ENCODE data around the gene MYO1H.
A peak's percentile ranks its signal among the peaks of the same experiment; 100 is the strongest.
"Not testable (repeated sequence)": the region's sequence is repeated elsewhere in the genome, so short reads cannot be mapped to it uniquely, and the experiment has no call there.

Gene MYO1H

GRCh38 chr12:109421355-109422087, 73.8 kb downstream of the MYO1H start:
- no peak for DNase-seq

DNA sequence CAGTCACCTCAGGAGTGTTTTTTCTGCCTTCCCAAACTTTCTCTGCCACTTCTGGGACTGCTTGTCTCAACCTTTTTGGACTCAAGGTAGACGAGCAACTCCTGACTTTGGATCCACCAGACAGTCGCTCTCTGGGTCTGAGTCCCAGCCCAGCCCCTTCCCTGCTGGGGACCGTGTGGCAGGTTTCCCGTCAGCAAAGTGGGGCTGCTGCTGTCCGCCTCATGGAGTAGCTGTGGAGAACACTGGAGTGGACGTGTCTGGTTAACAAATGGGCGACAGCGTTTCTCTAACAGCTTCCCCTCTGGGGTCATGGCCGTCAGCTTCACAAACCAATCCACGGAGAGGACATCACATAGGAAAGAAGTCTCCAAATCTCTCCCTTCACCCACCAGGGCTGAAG, 74.6 kb downstream of the MYO1H start:
- DNase-seq = no peak

DNA sequence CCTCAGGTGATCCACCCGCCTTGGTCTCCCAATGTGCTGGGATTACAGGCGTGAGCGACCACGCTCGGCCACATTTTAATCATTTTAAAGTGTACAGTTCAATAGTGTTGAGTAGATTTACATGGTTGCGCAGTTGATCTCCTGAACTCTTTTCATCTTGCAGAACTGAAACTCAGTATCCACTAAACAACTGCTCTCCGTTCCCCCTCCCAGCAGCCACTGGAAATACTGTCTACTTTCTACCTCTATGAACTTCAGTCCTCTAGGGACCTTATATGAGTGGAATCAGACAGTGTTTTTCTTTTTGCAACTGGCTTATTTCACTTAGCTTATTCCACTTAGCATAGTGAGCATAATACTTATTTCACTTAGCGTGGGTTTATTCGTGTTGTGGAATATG, 75.7 kb downstream of the MYO1H start:
- no peak for DNase-seq

DNA sequence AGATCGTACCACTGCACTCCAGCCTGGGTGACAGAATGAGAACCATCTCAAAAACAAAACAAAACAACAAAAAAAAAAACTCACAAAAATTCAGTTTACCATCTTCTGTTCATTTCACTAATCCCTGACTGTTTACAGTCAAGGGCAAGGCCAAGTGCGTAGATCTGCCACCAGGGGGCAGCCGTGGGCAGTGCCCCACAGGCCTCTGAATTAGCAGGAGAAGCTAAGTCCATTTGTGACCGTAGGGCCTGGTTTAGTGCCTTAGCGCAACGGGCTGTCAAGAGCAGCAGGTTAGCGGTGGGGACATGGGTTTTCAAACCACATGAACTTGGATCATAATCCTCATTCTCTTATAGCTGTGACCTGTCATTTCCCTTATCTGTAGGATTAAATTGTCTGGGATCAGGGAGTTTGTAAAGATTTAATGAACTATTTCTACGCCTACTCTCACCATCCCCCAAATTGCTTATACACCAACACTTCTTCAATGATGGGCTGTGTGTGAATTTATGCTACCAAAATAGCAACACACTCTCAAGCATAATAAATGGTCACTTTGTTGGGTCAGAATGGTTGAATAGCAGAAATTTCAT, 80.4 kb downstream of the MYO1H start:
- peak; percentile 57 for DNase-seq

GRCh38 chr12:109428804-109429203, 81.1 kb downstream of the MYO1H start:
- DNase-seq = not testable (repeated sequence)

DNA sequence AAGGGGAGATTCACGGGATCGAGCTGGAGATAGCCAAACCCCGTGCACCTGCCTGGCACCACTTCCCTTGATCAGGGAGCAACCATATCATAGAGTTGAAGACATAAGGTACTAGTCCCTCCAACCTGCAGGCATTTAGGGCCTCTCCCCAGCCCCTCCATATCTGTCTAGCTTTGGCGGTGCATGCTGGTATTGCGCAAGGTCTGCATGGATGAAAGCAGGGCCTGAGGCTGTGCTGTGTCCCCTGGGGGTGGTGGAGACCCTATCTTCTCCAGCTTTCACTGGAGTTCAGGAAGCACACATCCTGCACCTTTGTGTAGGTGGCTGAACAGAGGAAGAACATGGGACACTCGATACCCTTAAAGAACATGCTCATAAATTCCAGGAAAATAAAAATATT, 82.5 kb downstream of the MYO1H start:
- DNase-seq = no peak

DNA sequence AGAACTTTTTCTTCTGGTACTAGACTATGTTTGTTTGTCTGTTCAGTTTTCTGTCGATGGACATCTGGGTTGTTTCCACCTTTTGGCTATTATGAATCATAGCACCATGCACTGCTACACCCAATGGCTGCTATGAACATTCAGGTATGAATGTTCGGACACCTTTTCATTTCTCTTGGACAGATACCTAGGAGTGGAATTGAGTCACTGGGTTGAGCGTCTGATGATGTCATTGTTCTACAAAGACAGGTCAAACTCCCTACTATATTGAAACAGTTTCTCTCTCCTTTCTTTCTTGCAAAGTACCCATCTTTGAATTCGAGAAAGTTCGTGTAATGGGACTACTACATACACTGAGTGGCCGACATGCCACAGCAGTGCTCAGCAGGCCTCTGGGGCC, 84.7 kb downstream of the MYO1H start:
- no peak for DNase-seq

GRCh38 chr12:109432842-109433304, 85.2 kb downstream of the MYO1H start:
- DNase-seq = peak; percentile 10

GRCh38 chr12:109433618-109434017, 85.9 kb downstream of the MYO1H start:
- no peak for DNase-seq

- DNase-seq = no peak
Measured at GRCh38 chr12:109434582-109434981, 86.9 kb downstream of the MYO1H start.

DNA sequence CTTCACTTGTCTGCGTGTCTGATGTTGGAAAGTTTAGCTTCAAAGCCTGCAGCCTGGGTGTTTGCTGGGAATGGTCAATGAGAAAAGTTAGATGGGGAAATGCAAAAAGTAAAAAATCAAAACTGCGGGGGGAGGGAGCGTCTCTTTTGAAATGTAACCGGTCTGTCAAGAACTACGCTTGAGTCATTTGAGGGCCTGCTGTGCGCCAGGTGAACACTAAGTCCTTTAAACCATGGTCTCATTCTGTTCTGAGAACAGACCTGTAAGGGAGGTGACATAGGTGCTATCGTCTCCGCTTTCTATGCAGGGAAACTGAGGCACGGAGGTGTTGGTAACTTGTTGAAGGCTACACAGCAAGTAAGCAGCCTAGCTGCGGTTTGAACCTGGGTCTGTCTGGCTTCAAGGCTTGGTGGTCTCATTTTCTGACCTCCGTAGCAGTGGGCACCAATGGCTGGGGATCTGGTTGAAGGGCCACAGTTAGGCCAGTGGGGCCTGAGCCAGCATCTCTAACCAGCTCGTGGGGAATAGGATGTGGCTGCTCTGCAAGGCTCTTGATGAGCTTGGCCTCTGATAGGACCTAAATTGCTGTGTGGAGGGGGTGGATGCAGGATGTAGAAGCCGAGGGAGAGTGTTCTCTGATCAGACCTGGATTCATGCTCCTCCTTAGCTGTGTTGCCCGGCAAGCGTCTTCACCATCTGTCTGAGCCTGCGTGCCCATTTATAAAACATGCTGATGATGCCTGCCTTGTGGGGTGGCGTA, 87.9 kb downstream of the MYO1H start:
- no peak for DNase-seq

DNA sequence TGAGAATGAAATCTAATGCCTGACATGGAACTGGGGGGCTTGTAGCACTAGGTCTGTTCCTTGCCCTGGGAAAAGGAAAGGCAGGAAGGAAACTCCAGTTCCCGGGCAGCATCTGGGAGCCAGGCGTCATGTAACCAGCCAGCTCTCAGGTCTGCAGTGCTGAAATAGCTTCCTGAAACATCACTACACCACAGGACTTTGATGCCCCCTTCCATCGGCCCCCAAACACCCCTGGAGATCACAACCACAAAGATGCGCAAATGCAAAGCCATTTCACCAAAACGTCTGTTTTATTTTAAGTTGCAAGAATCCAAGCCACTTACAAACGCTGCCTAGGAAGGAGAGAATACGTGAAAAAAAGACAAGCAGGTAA, 88.5 kb downstream of the MYO1H start:
- DNase-seq = no peak

DNA sequence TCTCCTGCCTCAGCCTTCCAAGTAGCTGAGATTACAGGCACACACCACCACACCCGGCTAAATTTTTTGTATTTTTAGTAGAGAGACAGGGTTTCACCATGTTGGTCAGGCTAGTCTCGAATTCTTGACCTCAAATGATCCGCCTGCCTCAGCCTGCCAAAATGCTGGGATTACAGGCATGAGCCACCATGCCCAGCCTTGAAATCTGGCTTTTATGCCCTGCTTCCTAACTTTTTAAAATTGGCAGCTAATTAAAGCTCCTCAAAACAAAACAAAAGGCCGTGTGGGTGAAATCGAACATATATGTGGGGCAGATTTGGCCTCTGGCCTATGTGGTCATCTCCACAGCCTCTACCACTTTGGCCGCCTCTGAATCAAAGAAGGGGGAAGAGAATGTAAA, 91.5 kb downstream of the MYO1H start:
- no peak for DNase-seq

DNA sequence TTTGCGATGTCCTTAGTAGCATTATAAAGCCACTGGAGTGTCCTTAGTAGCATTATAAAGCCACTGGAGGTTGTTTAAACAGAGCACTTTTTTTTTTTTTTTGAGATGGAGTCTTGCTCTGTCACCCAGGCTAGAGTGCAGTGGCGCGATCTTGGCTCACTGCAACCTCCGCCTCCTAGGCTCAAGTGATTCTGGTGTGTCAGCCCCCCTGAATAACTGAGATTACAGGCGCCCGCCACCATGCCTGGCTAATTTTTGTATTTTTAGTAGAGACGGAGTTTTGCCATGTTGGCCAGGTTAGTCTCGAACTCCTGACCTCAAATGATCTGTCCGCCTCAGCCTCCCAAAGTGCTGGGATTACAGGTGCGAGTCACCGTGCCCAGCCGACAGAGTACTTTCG, 92.3 kb downstream of the MYO1H start:
- DNase-seq = not testable (repeated sequence)

- peak; percentile 6 for DNase-seq
Measured at GRCh38 chr12:109440851-109441490, 93.3 kb downstream of the MYO1H start.

DNA sequence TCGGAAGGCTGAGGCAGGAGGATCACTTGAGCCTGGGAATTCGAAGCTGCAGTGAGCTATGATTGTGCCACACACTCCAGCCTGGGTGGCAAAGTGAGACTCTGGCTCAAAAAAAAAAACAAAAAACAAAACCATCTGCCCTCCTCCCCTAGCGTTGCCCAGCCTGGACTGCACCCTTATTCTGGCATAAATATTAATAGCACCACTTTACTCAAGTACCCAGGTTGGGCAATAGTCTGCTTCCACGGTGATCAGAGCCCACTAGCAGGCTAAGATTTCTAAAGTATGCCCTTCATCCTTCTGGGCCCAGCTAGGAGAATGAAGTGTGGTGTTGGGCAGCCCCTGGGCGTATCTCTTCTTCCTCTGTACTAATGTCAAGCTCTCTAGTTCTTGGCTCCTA, 96.1 kb downstream of the MYO1H start:
- no peak for DNase-seq

DNA sequence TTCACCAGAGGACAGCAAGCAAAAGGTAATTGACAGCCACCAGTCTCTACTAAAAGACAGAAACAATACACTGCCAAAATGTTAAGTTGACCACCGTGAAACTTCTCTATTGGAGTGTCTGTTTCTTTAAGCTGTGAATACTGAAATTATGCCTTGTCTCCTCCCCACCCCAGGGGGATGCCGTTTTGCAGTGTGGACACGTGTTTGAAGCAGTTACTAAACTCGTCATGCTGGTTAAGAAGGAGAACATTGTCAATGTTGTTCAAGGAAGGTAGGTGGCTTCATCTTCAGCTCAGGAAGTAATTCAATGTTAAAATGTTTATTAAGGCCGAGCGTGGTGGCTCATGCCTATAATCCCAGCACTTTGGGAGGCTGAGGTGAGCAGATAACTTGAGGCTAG, 96.6 kb downstream of the MYO1H start:
- no peak for DNase-seq

- DNase-seq = no peak
Measured at GRCh38 chr12:109445191-109445609, 97.5 kb downstream of the MYO1H start.

- DNase-seq = no peak
Measured at GRCh38 chr12:109446869-109447268, 99.2 kb downstream of the MYO1H start.

- DNase-seq = no peak
Measured at GRCh38 chr12:109447482-109447881, 99.8 kb downstream of the MYO1H start.

GRCh38 chr12:109448272-109448671, 100.6 kb downstream of the MYO1H start:
- DNase-seq = no peak

DNA sequence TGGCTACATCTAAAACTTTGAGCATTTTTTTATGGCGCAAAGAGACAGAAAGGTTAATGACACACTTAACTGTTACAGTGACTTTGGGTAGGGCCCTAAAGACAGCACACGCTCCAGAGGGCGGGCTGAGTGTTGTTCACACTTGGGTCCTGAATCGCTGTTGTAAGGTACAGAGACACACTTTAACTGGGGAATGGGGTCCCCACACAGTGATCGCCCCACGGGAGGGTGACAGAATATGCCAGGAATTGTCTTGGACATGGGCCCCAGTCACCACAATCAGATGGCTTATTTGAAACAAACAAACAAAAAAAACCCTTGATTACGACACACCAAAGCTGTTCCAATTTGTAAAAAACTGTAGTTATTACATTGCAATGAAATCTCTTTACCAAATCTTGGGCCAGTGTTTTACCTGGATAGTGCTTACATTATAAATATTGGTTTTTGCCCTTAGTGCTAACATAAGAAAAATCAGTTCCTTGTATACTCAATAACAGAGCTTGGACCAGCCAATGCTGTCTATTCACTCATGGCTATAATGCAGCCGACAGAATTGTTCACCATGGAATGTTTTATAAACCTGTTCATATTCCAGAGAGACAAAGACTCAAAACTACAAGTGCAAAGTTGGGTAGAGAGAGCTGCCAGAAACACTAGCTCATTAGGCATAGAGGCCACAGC, 101.1 kb downstream of the MYO1H start:
- DNase-seq = no peak

All from NCI-H1092 treated with DMSO at 0.1 percent for 48 hours (cell line).